Mammary epithelial cell (primary cell): ENCODE data around the gene HOXA3.

Experiments used
- EZH2 ChIP-seq: IDR thresholded peaks from 2 replicates; pipeline ENCODE4 v1.6.1; 2012; ENCODE audit warnings: low read length, inconsistent platforms, borderline replicate concordance
- TF ChIP-seq, protein P1 (sequence below), 2 donors: IDR thresholded peaks in 1 of 2; conservative IDR thresholded peaks in 1 of 2; 2 replicates each; pipeline ENCODE4 v1.5.1; 2011 to 2012; ENCODE audit warnings: inconsistent platforms in 2 of 2, low read length in 2 of 2, mild to moderate bottlenecking in 2 of 2, control low read depth in 1 of 2, low read depth in 1 of 2; ENCODE audit not compliant: insufficient read depth in 1 of 2; ENCODE audit errors: extremely low read depth in 1 of 2

DNA sequence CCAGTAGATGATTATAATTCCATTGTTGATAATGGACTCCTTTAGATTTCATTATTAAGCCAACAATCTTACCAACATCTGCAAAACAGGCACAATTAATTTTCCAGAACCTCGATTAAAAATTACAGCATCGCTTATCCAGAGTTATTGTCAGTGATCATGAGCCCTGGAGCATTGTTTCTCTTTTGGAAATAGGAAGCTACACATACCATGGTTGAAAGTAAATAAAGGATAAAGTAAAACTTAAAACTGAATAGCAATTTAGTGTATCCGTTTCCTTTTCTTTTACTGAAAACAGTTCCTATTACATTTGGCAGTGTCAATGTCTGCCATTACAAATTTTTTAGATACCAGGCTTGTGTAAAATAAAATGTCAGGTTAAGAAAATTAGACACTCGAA lies 40.0 kb downstream of the HOXA3 start:
- TF ChIP-seq, protein P1, sequence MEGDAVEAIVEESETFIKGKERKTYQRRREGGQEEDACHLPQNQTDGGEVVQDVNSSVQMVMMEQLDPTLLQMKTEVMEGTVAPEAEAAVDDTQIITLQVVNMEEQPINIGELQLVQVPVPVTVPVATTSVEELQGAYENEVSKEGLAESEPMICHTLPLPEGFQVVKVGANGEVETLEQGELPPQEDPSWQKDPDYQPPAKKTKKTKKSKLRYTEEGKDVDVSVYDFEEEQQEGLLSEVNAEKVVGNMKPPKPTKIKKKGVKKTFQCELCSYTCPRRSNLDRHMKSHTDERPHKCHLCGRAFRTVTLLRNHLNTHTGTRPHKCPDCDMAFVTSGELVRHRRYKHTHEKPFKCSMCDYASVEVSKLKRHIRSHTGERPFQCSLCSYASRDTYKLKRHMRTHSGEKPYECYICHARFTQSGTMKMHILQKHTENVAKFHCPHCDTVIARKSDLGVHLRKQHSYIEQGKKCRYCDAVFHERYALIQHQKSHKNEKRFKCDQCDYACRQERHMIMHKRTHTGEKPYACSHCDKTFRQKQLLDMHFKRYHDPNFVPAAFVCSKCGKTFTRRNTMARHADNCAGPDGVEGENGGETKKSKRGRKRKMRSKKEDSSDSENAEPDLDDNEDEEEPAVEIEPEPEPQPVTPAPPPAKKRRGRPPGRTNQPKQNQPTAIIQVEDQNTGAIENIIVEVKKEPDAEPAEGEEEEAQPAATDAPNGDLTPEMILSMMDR (conservative IDR thresholded peaks at IDR 0.05 in 1 of 2, IDR thresholded peaks at IDR 0.05 in 1 of 2; ENCODE audit: extremely low read depth in 1 of 2, insufficient read depth in 1 of 2, low read depth in 1 of 2, low read length in 2 of 2), result no peak
- TF ChIP-seq EZH2, result no peak
